Right lobe of liver (tissue), 6 donors: Measurements from ENCODE around the gene IFRD2. TPM values are rescaled to one million over a fixed set of nuclear protein-coding genes. Genes with fewer than 3 reads are reported as not detected.

Experiments used
- ATAC-seq, 4 donors: fragments of 200-7000 bp; cut with Tn5 transposase; one replicate each; pipeline ENCODE4 v1.9.1; 2020; ENCODE audit warnings: mild to moderate bottlenecking in 4 of 4, moderate library complexity in 4 of 4
- DNase-seq, 3 donors: peaks; one replicate each; pipeline ENCODE4 v3.0.0-alpha.2; 2020
- H3K27ac ChIP-seq, 3 donors: fragments of 200-600 bp; one replicate each; pipeline ENCODE4 v1.8.0; 2022
- H3K27me3 ChIP-seq, 2 donors: fragments of 200-600 bp; one replicate each; pipeline ENCODE4 v1.8.0; 2022
- H3K36me3 ChIP-seq, 4 donors: fragments of 200-600 bp; sonication (generic) in 1 of 4; one replicate each; pipeline versions ENCODE4 v1.5.1 to v1.8.0; 2017 to 2022; ENCODE audit warnings: control low read depth in 1 of 4
- H3K4me1 ChIP-seq, 4 donors: fragments of 200-600 bp; sonication (generic) in 1 of 4; one replicate each; pipeline versions ENCODE4 v1.5.1 to v1.8.0; 2017 to 2022; ENCODE audit warnings: control low read depth in 1 of 4
- H3K4me3 ChIP-seq, 3 donors: fragments of 200-600 bp; one replicate each; pipeline ENCODE4 v1.8.0; 2022
- H3K9me3 ChIP-seq, 4 donors: fragments of 200-600 bp; sonication (generic) in 1 of 4; one replicate each; pipeline versions ENCODE4 v1.5.1 to v1.8.0; 2017 to 2022; ENCODE audit warnings: control low read depth in 1 of 4
- CTCF ChIP-seq, 4 donors: fragments of 200-600 bp in 3 of 4; fragments of 450-650 bp in 1 of 4; IDR thresholded peaks; one replicate each; pipeline versions ENCODE4 v1.5.1 to v1.8.0; 2016 to 2022; ENCODE audit warnings: antibody characterized with exemption in 4 of 4, mild to moderate bottlenecking in 2 of 4
- POLR2A ChIP-seq: fragments of 450-650 bp; IDR thresholded peaks from one replicate; pipeline ENCODE4 v1.6.1; 2017; ENCODE audit warnings: antibody characterized with exemption, mild to moderate bottlenecking
- WGBS: methylation state at CpG from one replicate; pipeline ENCODE4 v1.1.6; 2018; ENCODE audit warnings: low coverage, low lambda C conversion rate; ENCODE audit not compliant: insufficient coverage; ENCODE audit errors: missing lambda C conversion rate; 5-methylcytosine and 5-hydroxymethylcytosine counted together
- intact Hi-C, 2 donors: fragments of 100-400 bp; cut with DNase I; formaldehyde crosslinking; loops; one replicate each; pipeline versions ENCODE4 v1.11.2 to v1.14.1; 2022
- total RNA-seq, 6 experiments: library from RNA; depleted of rRNA in 2 of 6; stranded (reverse); fragments of >200 nt in 2 of 6; fragmentation: NEBNext Ultra II Directional in 3 of 6; extraction: Animal tissue kit (Norgen Biotek cat#: 25700) in 3 of 6; gene quantifications; one replicate each; pipeline versions ENCODE4 v1.1.0 to v1.2.4, GENCODE V29; 2016 to 2023
- donor health status: DM: no; HTN: yes; CAD: no.
- donor health status: DM: no; HTN: no; CAD: no.
- donor health status: DM: no; HTN: no; CAD: no.
- donor health status: DM: no; HTN: yes; CAD: no.
- donor health status: DM: no; HTN: yes; CAD: no.

IFRD2 gene
- total RNA-seq, 6 experiments from 2014 or later, result 40.8 to 71.0 (median 56.3) TPM

- no peak for DNase-seq
- TF ChIP-seq POLR2A (no peak), CTCF (IDR thresholded peaks at IDR 0.05) (no peak)
- Histone ChIP-seq H3K36me3 (peaks cover 0 to 9% (median 0%) of the 10 kb centered on the region in 4 donors), H3K27ac (peak overlapping the region; percentile 40 to 93 (median 67)), H3K27me3 (no peaks in the 10 kb centered on the region), H3K4me1 (peaks cover 0 to 82% (median 29%) of the 10 kb centered on the region in 4 donors), H3K4me3 (no peak overlapping the region), H3K9me3 (no peaks in the 10 kb centered on the region)
- WGBS, result 60% methylated on average over 1 of the region's 4 CpGs
- intact Hi-C loops, result no loop called here
- no peak for ATAC-seq
Measured at GRCh38 chr3:50241163-50241562, 51.1 kb downstream of the IFRD2 start.

- Histone ChIP-seq H3K27ac (peak overlapping the region; percentile 8 to 87 (median 67)), H3K4me3 (no peak overlapping the region), H3K9me3 (no peaks in the 10 kb centered on the region), H3K36me3 (peaks cover 0 to 9% (median 0%) of the 10 kb centered on the region in 4 donors), H3K27me3 (no peaks in the 10 kb centered on the region), H3K4me1 (peaks cover 0 to 71% (median 28%) of the 10 kb centered on the region in 4 donors)
- no peak for DNase-seq
- intact Hi-C loops, result no loop called here
- WGBS, result 72% methylated on average over 3 of the region's 4 CpGs
- ATAC-seq, result no peak
- TF ChIP-seq POLR2A (no peak), CTCF (IDR thresholded peaks at IDR 0.05) (no peak)
Measured at GRCh38 chr3:50239649-50240048, 52.6 kb downstream of the IFRD2 start.

GRCh38 chr3:50238549-50239026 is 53.6 kb downstream of the IFRD2 start:
- intact Hi-C loops, result no loop called here

GRCh38 chr3:50237754-50238548 is 54.3 kb downstream of the IFRD2 start:
- Histone ChIP-seq H3K9me3 (no peaks in the 10 kb centered on the region), H3K4me1 (peaks cover 0 to 58% (median 27%) of the 10 kb centered on the region in 4 donors), H3K36me3 (peaks cover 0 to 9% (median 0%) of the 10 kb centered on the region in 4 donors), H3K4me3 (peak overlapping the region; percentile 77 to 95 (median 94)), H3K27me3 (no peaks in the 10 kb centered on the region), H3K27ac (peak overlapping the region; percentile 87 to 94 (median 93))
- DNase-seq, result peak; percentile 88 to 90 (median 89)
- peak; percentile 15 to 46 (median 30) for ATAC-seq
- TF ChIP-seq POLR2A (peak; percentile 81), CTCF (IDR thresholded peaks at IDR 0.05) (no peak)
- WGBS, result 0% methylated on average over 3 of the region's 31 CpGs
- intact Hi-C loops, result no loop called here

More at GRCh38 chr3:50238549-50239026, 53.6 kb downstream of the IFRD2 start:
- DNase-seq (peak; percentile 95 to 99 (median 98)), ATAC-seq (peak; percentile 55 to 67 (median 60))
- peak overlapping the region; percentile 77 to 95 (median 94) for H3K4me3 ChIP-seq
- peaks cover 0 to 9% (median 0%) of the 10 kb centered on the region in 4 donors for H3K36me3 ChIP-seq
- TF ChIP-seq CTCF (IDR thresholded peaks at IDR 0.05) (no peak), POLR2A (peak; percentile 5)
- peak overlapping the region; percentile 87 to 94 (median 93) for H3K27ac ChIP-seq
- 20% methylated on average over 1 of the region's 7 CpGs for WGBS
- peaks cover 0 to 62% (median 28%) of the 10 kb centered on the region in 4 donors for H3K4me1 ChIP-seq
- no peaks in the 10 kb centered on the region for H3K9me3 ChIP-seq
- no peaks in the 10 kb centered on the region for H3K27me3 ChIP-seq

Other genes with a start within 250 kb of the IFRD2 start
- 10 to 100 TPM; 42.1 to 62.4 (median 46.4) TPM for gene RBM5, start 203.5 kb downstream of the IFRD2 start, total RNA-seq
- 1 to 10 TPM; 1.2 to 5.9 (median 4.2) TPM for gene SEMA3F, start 137.1 kb downstream of the IFRD2 start, total RNA-seq
- under 1 TPM in 1 of 6 experiments, not detected in 5; 0.07 TPM for gene GNAT1, start 100.8 kb downstream of the IFRD2 start, total RNA-seq
- gene SLC38A3, start 87.2 kb downstream of the IFRD2 start, total RNA-seq, result 100 to 1,000 TPM in 4 of 6 experiments, 10 to 100 TPM in 2; 77.7 to 311 (median 190) TPM
- gene GNAI2, start 56.2 kb downstream of the IFRD2 start, total RNA-seq, result 100 to 1,000 TPM in 2 of 6 experiments, 10 to 100 TPM in 4; 73.3 to 125 (median 98.7) TPM
- 1 to 10 TPM; 1.7 to 4.5 (median 2.6) TPM for gene SEMA3B, start 23.3 kb downstream of the IFRD2 start, total RNA-seq
- gene LSMEM2, start 13.3 kb downstream of the IFRD2 start, total RNA-seq, result not detected
- gene HYAL3, start 7.0 kb upstream of the IFRD2 start, total RNA-seq, result 1 to 10 TPM; 1.8 to 7.5 (median 3.1) TPM
- 1 to 10 TPM; 2.5 to 6.2 (median 3.5) TPM for gene NAA80, start 7.0 kb upstream of the IFRD2 start, total RNA-seq
- 100 to 1,000 TPM in 4 of 6 experiments, 10 to 100 TPM in 2; 90.6 to 157 (median 136) TPM for gene HYAL1, start 11.1 kb upstream of the IFRD2 start, total RNA-seq
- 10 to 100 TPM; 13.0 to 41.6 (median 21.2) TPM for gene HYAL2, start 30.3 kb upstream of the IFRD2 start, total RNA-seq
- gene TUSC2, start 35.8 kb upstream of the IFRD2 start, total RNA-seq, result 10 to 100 TPM in 5 of 6 experiments, 1 to 10 TPM in 1; 9.7 to 36.9 (median 12.5) TPM
- 10 to 100 TPM in 3 of 6 experiments, 1 to 10 TPM in 3; 5.2 to 17.8 (median 9.1) TPM for gene RASSF1, start 48.4 kb upstream of the IFRD2 start, total RNA-seq
- under 1 TPM; 0.25 to 0.70 (median 0.46) TPM for gene ZMYND10, start 53.3 kb upstream of the IFRD2 start, total RNA-seq
- gene NPRL2, start 58.3 kb upstream of the IFRD2 start, total RNA-seq, result 10 to 100 TPM; 10.6 to 18.3 (median 14.4) TPM
- gene CYB561D2, start 58.4 kb upstream of the IFRD2 start, total RNA-seq, result 10 to 100 TPM; 14.3 to 29.4 (median 20.7) TPM
- 10 to 100 TPM; 15.0 to 30.9 (median 19.2) TPM for gene TMEM115, start 67.1 kb upstream of the IFRD2 start, total RNA-seq
- under 1 TPM in 5 of 6 experiments, not detected in 1; 0.06 to 0.39 (median 0.26) TPM for gene CACNA2D2, start 211.2 kb upstream of the IFRD2 start, total RNA-seq